HCT116 (cell line): ENCODE measurements around the gene HOMER1. TPM values are rescaled to one million over a fixed set of nuclear protein-coding genes. Genes with fewer than 3 reads are reported as not detected.

Experiments used
- ATAC-seq: fragments of 200-7000 bp; cut with Tn5 transposase; 2 replicates; pipeline ENCODE4 v1.9.1; 2020; ENCODE audit warnings: mild to moderate bottlenecking, moderate library complexity
- BruUV-seq: library from RNA; stranded (reverse); fragments of 400-500 nt; replicated peaks from 2 replicates; lab custom pipeline; 2021; lab: Mats Ljungman, UMichigan
- CTCF ChIA-PET: fragments of 300-600 bp; sonication (Branson Sonifier 250); formaldehyde crosslinking; loops from one replicate; lab custom pipeline; 2021; ENCODE audit warnings: antibody characterized with exemption; lab: Charles Lee
- POLR2A ChIA-PET: fragments of 300-600, 350-600 bp; sonication (Branson Sonifier 250); formaldehyde crosslinking; loops from one replicate; lab custom pipeline; 2021; ENCODE audit warnings: antibody characterized with exemption; lab: Charles Lee
- RAD21 ChIA-PET, 2 experiments: fragments of 300-600 bp; sonication (Branson Sonifier 250); formaldehyde crosslinking; loops; one replicate each; lab custom pipeline; 2023; ENCODE audit warnings: low total read pairs in 2 of 2; ENCODE audit not compliant: uncharacterized antibody in 2 of 2, unreplicated experiment in 2 of 2, low non-redundant PET in 1 of 2; lab: Charles Lee
- DNase-seq: peaks from one replicate; pipeline ENCODE4 v3.0.0-alpha.2; 2010; ENCODE audit warnings: low read depth, low spot score
- H2AFZ ChIP-seq: fragments of 200-600 bp; shearing (Covaris generic), sonication (generic); 2 replicates; pipeline ENCODE4 v1.6.1; 2017; ENCODE audit warnings: low read depth, mixed run types, mixed read lengths, antibody characterized with exemption, low read length; ENCODE audit not compliant: poor library complexity, severe bottlenecking
- H3K27ac ChIP-seq: 2 replicates; pipeline ENCODE4 v1.5.1; 2012; ENCODE audit warnings: low read depth, low read length
- H3K27me3 ChIP-seq: fragments of 200-600 bp; sonication (generic); 2 replicates; pipeline ENCODE4 v1.6.1; 2016; ENCODE audit warnings: mixed run types, low read length, mixed read lengths; ENCODE audit not compliant: insufficient read depth
- H3K36me3 ChIP-seq, 2 experiments: fragments of 200-500 bp in 1 of 2; fragments of 200-600 bp in 1 of 2; sonication (Bioruptor generic) in 1 of 2; sonication (generic) in 1 of 2; 2 replicates each; pipeline versions ENCODE4 v1.5.1 to v1.6.1; 2014 to 2016; ENCODE audit warnings: low read length in 2 of 2, inconsistent platforms in 1 of 2, mixed read lengths in 1 of 2, mixed run types in 1 of 2; ENCODE audit not compliant: insufficient read depth in 2 of 2, control insufficient read depth in 1 of 2
- H3K4me1 ChIP-seq, 2 experiments: fragments of 200-600 bp in 1 of 2; sonication (generic) in 1 of 2; 2 replicates each; pipeline versions ENCODE4 v1.5.1 to v1.6.1; 2012 to 2017; ENCODE audit warnings: low read length in 2 of 2, inconsistent platforms in 1 of 2, mild to moderate bottlenecking in 1 of 2, mixed read lengths in 1 of 2, mixed run types in 1 of 2, moderate library complexity in 1 of 2; ENCODE audit not compliant: insufficient read depth in 2 of 2, control insufficient read depth in 1 of 2
- H3K4me2 ChIP-seq: fragments of 200-600 bp; sonication (generic); 2 replicates; pipeline ENCODE4 v1.6.1; 2017; ENCODE audit warnings: mixed run types, low read length, mixed read lengths
- H3K4me3 ChIP-seq, 2 experiments: fragments of 200-600 bp in 1 of 2; sonication (generic) in 1 of 2; replicated peaks in 1 of 2; 2 replicates each; pipeline ENCODE4 v1.5.1; 2011 to 2016; ENCODE audit warnings: low read length in 2 of 2, control low read depth in 1 of 2, low read depth in 1 of 2, mild to moderate bottlenecking in 1 of 2, mixed read lengths in 1 of 2, mixed run types in 1 of 2
- H3K79me2 ChIP-seq: fragments of 200-600 bp; sonication (generic); 2 replicates; pipeline ENCODE4 v1.6.1; 2017; ENCODE audit warnings: mild to moderate bottlenecking, mixed run types, low read length, moderate library complexity, mixed read lengths; ENCODE audit not compliant: insufficient read depth
- H3K9ac ChIP-seq: fragments of 200-600 bp; sonication (generic); 2 replicates; pipeline ENCODE4 v1.6.1; 2016; ENCODE audit warnings: low read length, mixed read lengths
- H3K9me2 ChIP-seq: fragments of 200-600 bp; sonication (generic), shearing (Covaris generic); 2 replicates; pipeline ENCODE4 v1.6.1; 2017; ENCODE audit warnings: mixed run types, mild to moderate bottlenecking, moderate library complexity; ENCODE audit not compliant: insufficient read depth
- H3K9me3 ChIP-seq, 2 experiments: fragments of 200-500 bp in 1 of 2; fragments of 200-600 bp in 1 of 2; sonication (Bioruptor generic) in 1 of 2; sonication (generic) in 1 of 2; 2 replicates each; pipeline ENCODE4 v1.6.1; 2014 to 2017; ENCODE audit warnings: low read length in 2 of 2, mixed read lengths in 2 of 2, inconsistent platforms in 1 of 2, low read depth in 1 of 2, mild to moderate bottlenecking in 1 of 2, mixed run types in 1 of 2, moderate library complexity in 1 of 2; ENCODE audit not compliant: control insufficient read depth in 1 of 2, insufficient read depth in 1 of 2
- H4K20me1 ChIP-seq: fragments of 200-600 bp; sonication (generic), shearing (Covaris generic); 2 replicates; pipeline ENCODE4 v1.6.1; 2017; ENCODE audit warnings: mixed run types, mild to moderate bottlenecking, moderate library complexity; ENCODE audit not compliant: insufficient read depth
- CEBPB ChIP-seq: IDR thresholded peaks from 2 replicates; pipeline ENCODE4 v1.6.1; 2012; ENCODE audit warnings: low read depth
- EGR1 ChIP-seq: IDR thresholded peaks from 2 replicates; pipeline ENCODE4 v1.6.1; 2012; ENCODE audit warnings: low read depth
- ELF1 ChIP-seq: IDR thresholded peaks from 2 replicates; pipeline ENCODE4 v1.6.1; 2012; ENCODE audit warnings: low read depth, borderline replicate concordance
- EZH2 ChIP-seq: fragments of 200-600 bp; sonication (generic); IDR thresholded peaks from 2 replicates; pipeline ENCODE4 v1.6.1; 2017; ENCODE audit warnings: antibody characterized with exemption, mixed run types
- EZH2phosphoT487 ChIP-seq: fragments of 200-600 bp; IDR thresholded peaks from 2 replicates; pipeline ENCODE4 v1.6.1; 2018; ENCODE audit warnings: antibody characterized with exemption, borderline replicate concordance
- FOSL1 ChIP-seq: IDR thresholded peaks from 2 replicates; pipeline ENCODE4 v1.6.1; 2012; ENCODE audit warnings: low read depth
- JUND ChIP-seq: IDR thresholded peaks from 2 replicates; pipeline ENCODE4 v1.6.1; 2012
- POLR2A ChIP-seq: IDR thresholded peaks from 2 replicates; pipeline ENCODE4 v1.7.0; 2011; ENCODE audit warnings: borderline replicate concordance; ENCODE audit not compliant: insufficient read depth, insufficient read length; ENCODE audit errors: extremely low read depth
- POLR2AphosphoS5 ChIP-seq: IDR thresholded peaks from 2 replicates; pipeline ENCODE4 v1.6.1; 2011; ENCODE audit warnings: mild to moderate bottlenecking, low read depth, low read length, moderate library complexity
- RAD21 ChIP-seq: IDR thresholded peaks from 2 replicates; pipeline ENCODE4 v1.6.1; 2012; ENCODE audit warnings: low read depth, mild to moderate bottlenecking
- SRF ChIP-seq: IDR thresholded peaks from 2 replicates; pipeline ENCODE4 v1.6.1; 2012; ENCODE audit warnings: low read depth
- TCF7L2 ChIP-seq: IDR thresholded peaks from 2 replicates; pipeline ENCODE4 v1.7.0; 2011; ENCODE audit warnings: borderline replicate concordance, inconsistent platforms; ENCODE audit not compliant: insufficient read depth, insufficient read length; ENCODE audit errors: extremely low read depth
- YY1 ChIP-seq: IDR thresholded peaks from 2 replicates; pipeline ENCODE4 v1.6.1; 2011; ENCODE audit warnings: low read length, low read depth, moderate library complexity, mild to moderate bottlenecking; ENCODE audit not compliant: insufficient replicate concordance; ENCODE audit errors: extremely low read depth
- ZFX ChIP-seq: fragments of 450-650 bp; IDR thresholded peaks from 2 replicates; pipeline ENCODE4 v1.6.1; 2017
- intact Hi-C: fragments of 100-400 bp; cut with micrococcal nuclease; formaldehyde crosslinking; loops from 2 replicates; pipeline ENCODE4 v1.10.0; 2022
- total RNA-seq: library from RNA; stranded (reverse); gene quantifications from one replicate; pipeline ENCODE4 v1.2.1, GENCODE V29; 2021; ENCODE audit not compliant: unreplicated experiment
- TF ChIP-seq, protein P1 (sequence below), 3 experiments: fragments of 200-600 bp in 1 of 3; sonication (generic) in 1 of 3; IDR thresholded peaks in 2 of 3; conservative IDR thresholded peaks in 1 of 3; 2 replicates each; pipeline ENCODE4 v1.5.1; 2012 to 2017; ENCODE audit warnings: low read depth in 2 of 3, low read length in 2 of 3, antibody characterized with exemption in 1 of 3, borderline replicate concordance in 1 of 3, control low read depth in 1 of 3, mild to moderate bottlenecking in 1 of 3, mixed read lengths in 1 of 3, mixed run types in 1 of 3, moderate library complexity in 1 of 3; ENCODE audit not compliant: insufficient read depth in 1 of 3
- TF ChIP-seq, protein P2 (sequence below): IDR thresholded peaks from 2 replicates; pipeline ENCODE4 v1.6.1; 2011; ENCODE audit warnings: mild to moderate bottlenecking, low read length, moderate library complexity; ENCODE audit not compliant: insufficient replicate concordance; ENCODE audit errors: extremely low read depth
- TF ChIP-seq, protein P3 (sequence below): IDR thresholded peaks from 2 replicates; pipeline ENCODE4 v1.6.1; 2012
- TF ChIP-seq, protein P4 (sequence below): IDR thresholded peaks from 2 replicates; pipeline ENCODE4 v1.6.1; 2012

HOMER1 gene
- total RNA-seq, 1 experiment from 2014 or later: 21.4 TPM

DNA sequence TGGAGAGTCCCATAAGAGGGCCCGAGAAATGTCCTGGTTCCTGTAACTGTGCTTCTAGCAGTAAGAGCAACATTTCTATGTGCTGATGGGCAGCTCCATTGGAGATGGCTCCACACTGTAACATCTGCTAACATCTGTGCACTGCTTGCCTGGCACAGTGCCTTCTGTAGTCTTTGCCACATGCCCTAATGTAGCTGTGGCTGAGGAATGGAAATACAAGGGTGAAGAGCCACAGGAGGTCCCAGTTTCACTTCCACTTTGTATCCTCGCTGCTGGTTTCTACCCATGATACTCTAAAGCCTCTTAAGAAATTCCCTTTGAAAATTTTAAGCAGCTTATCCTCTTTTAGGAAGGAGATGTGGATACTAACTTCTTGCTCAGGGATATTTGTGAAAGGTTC, 97.4 kb downstream of the HOMER1 start (continued):
- no peak for TF ChIP-seq EZH2phosphoT487

DNA sequence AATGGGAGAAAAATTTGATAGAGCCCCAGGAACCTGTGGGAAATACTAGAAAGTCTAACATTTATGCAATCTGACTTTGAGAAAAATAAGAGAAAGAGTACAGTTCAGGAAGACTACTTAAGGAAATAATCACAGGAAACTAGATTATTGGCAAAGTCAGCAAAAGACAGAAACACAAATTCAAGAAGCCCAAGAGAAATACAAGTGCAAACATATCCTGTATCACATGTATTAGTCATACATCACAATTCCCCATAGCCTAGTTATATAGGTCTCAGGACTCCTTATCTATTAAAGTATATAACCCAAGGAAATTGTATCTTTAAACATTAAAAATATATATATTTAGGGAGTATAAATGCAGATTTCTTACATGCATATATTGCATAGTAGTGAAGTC, 100.8 kb downstream of the HOMER1 start:
- Histone ChIP-seq H2AFZ (no peak overlapping the region), H3K27me3 (no peaks in the 10 kb centered on the region), H3K9ac (no peak overlapping the region), H3K9me2 (no peaks in the 10 kb centered on the region), H3K27ac (no peak overlapping the region), H3K79me2 (no peaks in the 10 kb centered on the region), H3K9me3 (peaks cover 5 to 6% of the 10 kb centered on the region in 2 experiments; a peak in 2 of 4 replicates), H4K20me1 (no peaks in the 10 kb centered on the region), H3K4me2 (no peak overlapping the region), H3K4me1 (peaks cover 0 to 6% of the 10 kb centered on the region in 2 experiments; a peak in 2 of 4 replicates), H3K36me3 (0 out of 4 replicates have a peak, but pooled peaks cover 0 to under 1% of the 10 kb centered on the region in 2 experiments), H3K4me3 (no peak overlapping the region)
- ChIA-PET CTCF (no interaction called here), RAD21 (no interaction called here), POLR2A (no interaction called here)
- intact Hi-C loops: no loop called here
- DNase-seq (no peak), ATAC-seq (no peak)
- no TSS peak for BruUV-seq
- no peak for TF ChIP-seq RAD21
- no peak for TF ChIP-seq POLR2A
- TF ChIP-seq, protein P1, sequence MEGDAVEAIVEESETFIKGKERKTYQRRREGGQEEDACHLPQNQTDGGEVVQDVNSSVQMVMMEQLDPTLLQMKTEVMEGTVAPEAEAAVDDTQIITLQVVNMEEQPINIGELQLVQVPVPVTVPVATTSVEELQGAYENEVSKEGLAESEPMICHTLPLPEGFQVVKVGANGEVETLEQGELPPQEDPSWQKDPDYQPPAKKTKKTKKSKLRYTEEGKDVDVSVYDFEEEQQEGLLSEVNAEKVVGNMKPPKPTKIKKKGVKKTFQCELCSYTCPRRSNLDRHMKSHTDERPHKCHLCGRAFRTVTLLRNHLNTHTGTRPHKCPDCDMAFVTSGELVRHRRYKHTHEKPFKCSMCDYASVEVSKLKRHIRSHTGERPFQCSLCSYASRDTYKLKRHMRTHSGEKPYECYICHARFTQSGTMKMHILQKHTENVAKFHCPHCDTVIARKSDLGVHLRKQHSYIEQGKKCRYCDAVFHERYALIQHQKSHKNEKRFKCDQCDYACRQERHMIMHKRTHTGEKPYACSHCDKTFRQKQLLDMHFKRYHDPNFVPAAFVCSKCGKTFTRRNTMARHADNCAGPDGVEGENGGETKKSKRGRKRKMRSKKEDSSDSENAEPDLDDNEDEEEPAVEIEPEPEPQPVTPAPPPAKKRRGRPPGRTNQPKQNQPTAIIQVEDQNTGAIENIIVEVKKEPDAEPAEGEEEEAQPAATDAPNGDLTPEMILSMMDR (IDR thresholded peaks at IDR 0.05 in 2 of 3, conservative IDR thresholded peaks at IDR 0.05 in 1 of 3; ENCODE audit: borderline replicate concordance in 1 of 3, insufficient read depth in 1 of 3, low read depth in 2 of 3, low read length in 2 of 3): no peak
- no peak for TF ChIP-seq YY1
- TF ChIP-seq, protein P2, sequence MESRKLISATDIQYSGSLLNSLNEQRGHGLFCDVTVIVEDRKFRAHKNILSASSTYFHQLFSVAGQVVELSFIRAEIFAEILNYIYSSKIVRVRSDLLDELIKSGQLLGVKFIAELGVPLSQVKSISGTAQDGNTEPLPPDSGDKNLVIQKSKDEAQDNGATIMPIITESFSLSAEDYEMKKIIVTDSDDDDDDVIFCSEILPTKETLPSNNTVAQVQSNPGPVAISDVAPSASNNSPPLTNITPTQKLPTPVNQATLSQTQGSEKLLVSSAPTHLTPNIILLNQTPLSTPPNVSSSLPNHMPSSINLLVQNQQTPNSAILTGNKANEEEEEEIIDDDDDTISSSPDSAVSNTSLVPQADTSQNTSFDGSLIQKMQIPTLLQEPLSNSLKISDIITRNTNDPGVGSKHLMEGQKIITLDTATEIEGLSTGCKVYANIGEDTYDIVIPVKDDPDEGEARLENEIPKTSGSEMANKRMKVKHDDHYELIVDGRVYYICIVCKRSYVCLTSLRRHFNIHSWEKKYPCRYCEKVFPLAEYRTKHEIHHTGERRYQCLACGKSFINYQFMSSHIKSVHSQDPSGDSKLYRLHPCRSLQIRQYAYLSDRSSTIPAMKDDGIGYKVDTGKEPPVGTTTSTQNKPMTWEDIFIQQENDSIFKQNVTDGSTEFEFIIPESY: no peak
- TF ChIP-seq CEBPB: no peak
- no peak for TF ChIP-seq FOSL1
- TF ChIP-seq, protein P3, sequence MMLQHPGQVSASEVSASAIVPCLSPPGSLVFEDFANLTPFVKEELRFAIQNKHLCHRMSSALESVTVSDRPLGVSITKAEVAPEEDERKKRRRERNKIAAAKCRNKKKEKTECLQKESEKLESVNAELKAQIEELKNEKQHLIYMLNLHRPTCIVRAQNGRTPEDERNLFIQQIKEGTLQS: no peak
- TF ChIP-seq SRF: no peak
- TF ChIP-seq JUND: no peak
- TF ChIP-seq POLR2AphosphoS5: no peak
- TF ChIP-seq EZH2: no peak
- TF ChIP-seq ZFX: no peak
- no peak for TF ChIP-seq TCF7L2
- no peak for TF ChIP-seq ELF1
- TF ChIP-seq, protein P4, sequence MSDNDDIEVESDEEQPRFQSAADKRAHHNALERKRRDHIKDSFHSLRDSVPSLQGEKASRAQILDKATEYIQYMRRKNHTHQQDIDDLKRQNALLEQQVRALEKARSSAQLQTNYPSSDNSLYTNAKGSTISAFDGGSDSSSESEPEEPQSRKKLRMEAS: no peak
- no peak for TF ChIP-seq EGR1
